DOHH2 (cell line): ENCODE results near the gene HAGHL.

Source experiments
- H3F3A ChIP-seq: fragments of 200-600 bp; sonication (generic), shearing (Covaris generic); 2 replicates; pipeline ENCODE4 v1.6.0; 2016; ENCODE audit warnings: antibody characterized with exemption, mild to moderate bottlenecking; ENCODE audit not compliant: control insufficient read depth, insufficient read depth
- H3K27ac ChIP-seq: fragments of 200-600 bp; sonication (generic); 2 replicates; pipeline ENCODE4 v1.5.1; 2014; ENCODE audit warnings: low read depth, mild to moderate bottlenecking, low read length, moderate library complexity
- H3K27me3 ChIP-seq: fragments of 200-600 bp; sonication (generic); 2 replicates; pipeline ENCODE4 v1.6.1; 2014; ENCODE audit warnings: mild to moderate bottlenecking, low read length, mixed read lengths; ENCODE audit not compliant: control insufficient read depth
- H3K36me3 ChIP-seq: fragments of 200-600 bp; sonication (generic); 2 replicates; pipeline ENCODE4 v1.6.1; 2014; ENCODE audit warnings: mild to moderate bottlenecking, low read length, moderate library complexity, mixed read lengths; ENCODE audit not compliant: control insufficient read depth
- H3K4me1 ChIP-seq: fragments of 200-600 bp; sonication (generic); 2 replicates; pipeline ENCODE4 v1.6.1; 2014; ENCODE audit warnings: mild to moderate bottlenecking, low read length, mixed read lengths; ENCODE audit not compliant: control insufficient read depth
- H3K4me2 ChIP-seq: fragments of 200-600 bp; sonication (generic); 2 replicates; pipeline ENCODE4 v1.6.0; 2014; ENCODE audit warnings: mild to moderate bottlenecking, low read length, moderate library complexity
- H3K4me3 ChIP-seq: fragments of 200-600 bp; sonication (generic); 2 replicates; pipeline ENCODE4 v1.5.1; 2014; ENCODE audit warnings: mild to moderate bottlenecking, low read length, mixed read lengths
- H3K79me2 ChIP-seq: fragments of 200-600 bp; sonication (generic); 2 replicates; pipeline ENCODE4 v1.6.1; 2014; ENCODE audit warnings: mild to moderate bottlenecking, low read length, mixed read lengths; ENCODE audit not compliant: control insufficient read depth
- H3K9me2 ChIP-seq: fragments of 200-600 bp; sonication (generic); replicated peaks from 2 replicates; pipeline ENCODE4 v1.6.1; 2014; ENCODE audit warnings: mild to moderate bottlenecking, low read length, mixed read lengths; ENCODE audit not compliant: control insufficient read depth
- H3K9me3 ChIP-seq: fragments of 200-600 bp; sonication (generic); 2 replicates; pipeline ENCODE4 v1.6.1; 2014; ENCODE audit warnings: antibody characterized with exemption, low read length, mixed read lengths; ENCODE audit not compliant: control insufficient read depth, insufficient read depth
- H4K20me1 ChIP-seq: fragments of 200-600 bp; sonication (generic); 2 replicates; pipeline ENCODE4 v1.6.0; 2014; ENCODE audit warnings: low read depth, mild to moderate bottlenecking, antibody characterized with exemption, low read length, moderate library complexity; ENCODE audit not compliant: control insufficient read depth, insufficient read depth
- EZH2phosphoT487 ChIP-seq: fragments of 200-600 bp; sonication (generic); IDR thresholded peaks from 2 replicates; pipeline ENCODE4 v1.6.1; 2017; ENCODE audit warnings: borderline replicate concordance, mild to moderate bottlenecking, antibody characterized with exemption, low read length, moderate library complexity, mixed read lengths
- TF ChIP-seq, protein P1 (sequence below): fragments of 200-600 bp; sonication (generic); IDR thresholded peaks from one replicate; pipeline ENCODE4 v1.5.1; 2014; ENCODE audit warnings: antibody characterized with exemption, mild to moderate bottlenecking, low read depth, low read length; ENCODE audit not compliant: poor library complexity, severe bottlenecking

Gene HAGHL

DNA sequence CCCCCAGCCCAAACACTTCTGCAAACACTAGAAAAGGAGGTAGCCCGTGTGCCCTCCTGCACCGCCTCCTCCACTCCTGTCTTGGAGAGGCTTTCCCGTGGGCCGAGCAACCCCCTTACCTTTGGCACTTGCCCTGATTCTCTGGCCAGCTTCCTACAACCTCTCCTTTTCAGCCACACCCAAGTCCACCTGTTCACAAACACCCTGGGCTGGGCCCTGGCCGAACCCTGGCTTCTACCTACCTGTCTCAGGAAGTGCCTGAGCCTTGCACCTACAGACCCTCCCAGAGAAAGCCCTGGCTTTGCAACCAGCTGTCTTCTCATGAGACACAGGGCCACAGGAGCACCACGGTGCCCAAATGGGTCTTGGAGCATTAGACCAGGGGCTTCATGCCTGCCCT lies 8.0 kb upstream of the HAGHL start:
- peaks cover 8% of the 10 kb centered on the region; the same call in 1 of the 2 replicates for H4K20me1 ChIP-seq
- TF ChIP-seq, protein P1, sequence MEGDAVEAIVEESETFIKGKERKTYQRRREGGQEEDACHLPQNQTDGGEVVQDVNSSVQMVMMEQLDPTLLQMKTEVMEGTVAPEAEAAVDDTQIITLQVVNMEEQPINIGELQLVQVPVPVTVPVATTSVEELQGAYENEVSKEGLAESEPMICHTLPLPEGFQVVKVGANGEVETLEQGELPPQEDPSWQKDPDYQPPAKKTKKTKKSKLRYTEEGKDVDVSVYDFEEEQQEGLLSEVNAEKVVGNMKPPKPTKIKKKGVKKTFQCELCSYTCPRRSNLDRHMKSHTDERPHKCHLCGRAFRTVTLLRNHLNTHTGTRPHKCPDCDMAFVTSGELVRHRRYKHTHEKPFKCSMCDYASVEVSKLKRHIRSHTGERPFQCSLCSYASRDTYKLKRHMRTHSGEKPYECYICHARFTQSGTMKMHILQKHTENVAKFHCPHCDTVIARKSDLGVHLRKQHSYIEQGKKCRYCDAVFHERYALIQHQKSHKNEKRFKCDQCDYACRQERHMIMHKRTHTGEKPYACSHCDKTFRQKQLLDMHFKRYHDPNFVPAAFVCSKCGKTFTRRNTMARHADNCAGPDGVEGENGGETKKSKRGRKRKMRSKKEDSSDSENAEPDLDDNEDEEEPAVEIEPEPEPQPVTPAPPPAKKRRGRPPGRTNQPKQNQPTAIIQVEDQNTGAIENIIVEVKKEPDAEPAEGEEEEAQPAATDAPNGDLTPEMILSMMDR: no peak
- no peak for TF ChIP-seq EZH2phosphoT487
- peaks cover 7% of the 10 kb centered on the region; the same call in 1 of the 2 replicates for H3F3A ChIP-seq
- peaks cover 63% of the 10 kb centered on the region for H3K4me1 ChIP-seq
- H3K27me3 ChIP-seq: peaks cover 12% of the 10 kb centered on the region
- no peaks in the 10 kb centered on the region for H3K9me3 ChIP-seq
- H3K4me2 ChIP-seq: peak overlapping the region; percentile 96
- no peak overlapping the region for H3K27ac ChIP-seq
- H3K4me3 ChIP-seq: peak overlapping the region; percentile 99
- H3K9me2 ChIP-seq: no peaks in the 10 kb centered on the region
- peaks cover 11% of the 10 kb centered on the region for H3K79me2 ChIP-seq
- H3K36me3 ChIP-seq: peaks cover 26% of the 10 kb centered on the region

- TF ChIP-seq, protein P1: peak; percentile 34
- no peak for TF ChIP-seq EZH2phosphoT487
- no peaks in the 10 kb centered on the region for H3K9me3 ChIP-seq
- H3K4me1 ChIP-seq: peaks cover 62% of the 10 kb centered on the region
- peaks cover 7% of the 10 kb centered on the region; the same call in 1 of the 2 replicates for H3F3A ChIP-seq
- peak overlapping the region; percentile 93 for H3K27ac ChIP-seq
- peak overlapping the region; percentile 99 for H3K4me3 ChIP-seq
- H3K4me2 ChIP-seq: peak overlapping the region; percentile 96
- H3K79me2 ChIP-seq: peaks cover 11% of the 10 kb centered on the region
- no peaks in the 10 kb centered on the region for H3K9me2 ChIP-seq
- peaks cover 26% of the 10 kb centered on the region for H3K36me3 ChIP-seq
- peaks cover 8% of the 10 kb centered on the region; the same call in 1 of the 2 replicates for H4K20me1 ChIP-seq
- H3K27me3 ChIP-seq: peaks cover 12% of the 10 kb centered on the region
Observed at GRCh38 chr16:719815-720446, 7.0 kb upstream of the HAGHL start.

DNA sequence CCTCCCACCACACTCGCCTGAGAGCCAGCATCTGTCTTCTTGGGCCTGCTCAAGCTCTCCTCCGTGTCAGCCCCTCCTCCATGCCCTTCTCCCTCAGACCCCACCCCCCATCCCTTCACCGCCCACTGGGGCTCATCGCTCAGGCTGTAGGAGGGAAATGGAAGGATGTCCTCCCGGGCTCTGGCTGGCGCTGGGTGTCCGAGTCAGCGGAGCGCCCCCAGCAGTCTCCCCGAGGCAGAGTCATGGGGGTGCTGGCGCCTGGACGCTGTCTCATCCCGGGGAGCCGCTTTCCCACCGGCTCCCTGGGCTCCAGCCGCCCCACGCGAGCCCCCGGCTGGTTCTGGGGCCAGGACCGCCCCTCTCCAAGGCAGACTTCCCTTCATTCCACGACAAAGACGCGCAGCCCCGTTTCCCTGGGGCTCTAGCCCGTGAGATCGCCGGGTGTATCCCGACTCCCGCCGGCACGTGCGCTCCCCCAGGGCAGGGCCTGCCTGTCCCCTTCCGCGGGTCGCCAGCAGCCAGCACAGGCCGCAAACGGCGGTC lies 6.4 kb upstream of the HAGHL start:
- H3K79me2 ChIP-seq: peaks cover 11% of the 10 kb centered on the region
- no peaks in the 10 kb centered on the region for H3K9me2 ChIP-seq
- peaks cover 59% of the 10 kb centered on the region for H3K4me1 ChIP-seq
- no peaks in the 10 kb centered on the region for H3K9me3 ChIP-seq
- H4K20me1 ChIP-seq: peaks cover 8% of the 10 kb centered on the region; the same call in 1 of the 2 replicates
- H3F3A ChIP-seq: peaks cover 7% of the 10 kb centered on the region; the same call in 1 of the 2 replicates
- no peak for TF ChIP-seq EZH2phosphoT487
- TF ChIP-seq, protein P1: peak; percentile 56
- H3K36me3 ChIP-seq: peaks cover 26% of the 10 kb centered on the region
- H3K4me2 ChIP-seq: peak overlapping the region; percentile 96
- H3K27ac ChIP-seq: peak overlapping the region; percentile 93
- peaks cover 9% of the 10 kb centered on the region for H3K27me3 ChIP-seq
- peak overlapping the region; percentile 99 for H3K4me3 ChIP-seq
